Measurements from ENCODE around the gene MYO10.
"Not testable (repeated sequence)": the region's sequence is repeated elsewhere in the genome, so short reads cannot be mapped to it uniquely, and the experiment has no call there.

Gene MYO10

DNA sequence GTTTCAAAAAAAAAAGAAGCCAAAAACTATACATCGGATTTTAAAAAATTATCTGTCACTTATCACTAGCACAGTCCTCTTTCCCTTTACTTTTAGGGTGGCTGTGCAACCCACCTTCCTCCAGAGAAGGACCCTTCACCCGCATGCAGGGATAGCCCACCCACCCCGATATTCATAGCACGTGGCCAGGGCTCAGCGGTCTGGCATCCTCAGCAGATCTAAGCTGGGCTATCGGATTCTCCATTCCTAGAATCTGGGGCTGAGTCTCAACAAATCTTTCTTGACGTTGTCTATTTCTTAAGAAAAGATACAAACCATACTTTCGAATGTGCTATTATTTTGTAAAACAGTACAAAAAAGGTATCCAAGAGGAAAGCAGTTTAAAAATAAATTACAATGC is 70.9 kb downstream of the MYO10 start:
- DNase-seq (ENCODE audit: extremely low read depth in 1 of 2, low read depth in 1 of 2): no peak

DNA sequence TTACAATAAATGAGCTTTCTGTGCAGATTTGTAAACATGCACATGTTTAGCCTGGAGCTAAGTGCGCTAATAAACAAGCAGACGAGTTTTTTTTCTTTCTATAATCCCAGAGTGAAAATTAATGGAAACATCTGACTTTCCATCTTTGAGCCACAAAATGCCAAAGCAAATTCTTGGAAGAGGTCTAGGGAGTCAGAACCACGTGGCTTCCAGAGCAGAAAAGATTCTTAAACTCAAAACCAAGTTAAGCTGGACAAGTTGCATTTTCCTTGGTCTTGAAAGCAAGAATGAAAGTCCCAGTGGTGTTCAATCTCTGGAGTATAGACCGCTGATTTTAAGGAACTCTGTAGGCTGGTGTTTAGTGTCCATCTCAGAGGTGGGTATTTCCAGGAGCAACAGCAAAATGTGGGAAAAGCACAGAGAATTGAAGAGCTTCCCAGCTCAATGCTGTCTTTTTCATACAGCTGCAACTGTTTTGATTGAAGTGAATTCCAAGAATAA is 71.4 kb downstream of the MYO10 start:
- no peak for DNase-seq (ENCODE audit: extremely low read depth in 1 of 2, low read depth in 1 of 2)

DNA sequence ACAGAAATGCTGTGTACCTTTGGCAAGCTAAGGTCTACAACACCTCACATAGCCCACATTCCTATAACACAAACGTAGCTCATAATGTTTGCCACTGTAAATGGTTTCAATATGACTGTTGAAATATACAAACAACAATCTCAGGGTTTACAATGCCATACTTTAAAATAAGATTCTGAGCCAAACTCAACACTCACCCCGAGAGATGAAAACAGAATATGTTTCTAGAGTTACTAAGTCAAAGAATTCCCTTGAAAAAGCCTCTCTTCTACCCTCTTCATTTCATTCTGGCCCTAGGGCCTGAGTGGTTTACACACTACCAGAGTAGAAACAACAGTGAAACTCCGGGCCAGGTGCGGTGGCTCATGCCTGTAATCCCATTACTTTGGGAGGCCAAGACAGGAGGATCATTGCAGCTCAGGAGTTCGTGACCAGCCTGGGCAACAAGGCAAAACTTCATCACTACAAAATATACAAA is 72.6 kb downstream of the MYO10 start:
- no peak for DNase-seq (ENCODE audit: extremely low read depth in 1 of 2, low read depth in 1 of 2)

DNA sequence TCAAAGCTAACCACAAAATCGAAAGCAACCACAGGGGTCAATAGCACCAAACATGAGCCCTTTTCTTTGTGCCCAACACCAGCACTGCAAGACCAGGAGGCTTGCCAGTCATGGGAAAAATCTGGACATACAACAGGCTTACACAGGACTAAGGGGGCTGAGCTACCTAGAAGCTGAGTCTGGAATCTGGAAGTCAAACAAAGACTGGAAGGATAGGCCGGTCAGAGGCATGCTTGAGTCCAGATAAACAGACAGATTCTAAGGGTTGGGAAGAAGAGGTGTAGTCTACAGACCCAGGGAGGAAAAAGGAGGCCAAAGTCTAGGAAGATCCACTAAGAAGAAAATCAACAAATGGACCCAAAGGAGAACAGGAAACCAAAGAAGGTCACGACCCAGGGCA is 73.3 kb downstream of the MYO10 start:
- no peak for DNase-seq (ENCODE audit: extremely low read depth in 1 of 2, low read depth in 1 of 2)

DNA sequence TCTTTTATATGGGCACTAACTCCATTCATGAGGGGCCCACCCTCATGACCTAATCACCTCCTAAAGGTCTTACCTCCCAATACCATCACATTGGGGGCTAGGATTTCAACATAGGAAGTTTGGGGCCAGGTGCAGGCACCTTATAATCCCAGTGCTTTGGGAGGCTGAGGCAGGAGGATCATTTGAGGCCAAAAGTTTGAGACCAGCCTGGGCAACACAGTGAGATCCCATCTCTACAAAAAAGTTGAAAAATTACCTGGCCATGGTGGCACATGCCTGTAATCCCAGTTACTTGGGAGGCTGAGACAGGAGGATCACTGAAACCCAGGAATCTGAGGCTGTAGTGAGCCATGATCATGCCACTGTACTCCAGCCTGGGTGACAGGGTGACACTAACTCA is 76.7 kb downstream of the MYO10 start:
- no peak for DNase-seq (ENCODE audit: extremely low read depth in 1 of 2, low read depth in 1 of 2)

DNA sequence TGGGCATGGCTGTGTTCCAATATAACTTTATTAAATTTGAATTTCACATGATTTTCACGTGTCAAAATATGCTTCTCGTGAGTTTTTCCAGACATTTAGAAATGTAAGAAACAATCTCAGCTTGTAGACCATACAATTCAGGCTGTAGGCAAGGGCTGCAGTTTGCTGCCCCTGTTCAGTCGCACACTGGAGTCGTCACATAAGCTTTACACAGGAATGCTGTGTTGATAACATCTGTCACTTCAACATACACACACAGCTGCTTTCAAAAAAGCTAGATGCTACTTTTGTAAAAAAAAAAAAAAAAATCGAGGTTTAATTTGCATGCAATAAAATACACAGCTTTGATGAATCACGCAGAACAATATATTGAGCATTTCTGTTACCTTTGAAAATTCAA is 77.9 kb downstream of the MYO10 start:
- DNase-seq (ENCODE audit: extremely low read depth in 1 of 2, low read depth in 1 of 2): no peak

DNA sequence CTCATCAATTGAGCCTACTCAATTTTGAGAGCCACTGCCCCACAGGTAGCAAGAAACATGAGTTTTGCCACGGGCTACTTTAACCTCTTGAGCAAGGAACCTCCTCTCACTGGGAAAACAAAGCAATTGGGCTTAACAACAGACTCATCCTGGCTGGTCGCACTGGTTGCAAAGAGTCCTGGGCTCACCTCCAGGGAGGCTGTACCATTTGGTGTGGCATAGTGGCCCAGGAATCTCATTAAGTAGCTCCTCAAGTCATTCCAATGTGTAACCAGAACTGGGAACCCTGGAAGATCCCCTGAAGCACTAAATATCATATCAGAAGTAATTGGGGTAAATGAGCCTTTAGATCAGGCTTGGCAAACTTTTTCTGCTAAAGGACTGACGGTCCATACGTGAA is 78.5 kb downstream of the MYO10 start:
- no peak for DNase-seq (ENCODE audit: extremely low read depth in 1 of 2, low read depth in 1 of 2)

DNA sequence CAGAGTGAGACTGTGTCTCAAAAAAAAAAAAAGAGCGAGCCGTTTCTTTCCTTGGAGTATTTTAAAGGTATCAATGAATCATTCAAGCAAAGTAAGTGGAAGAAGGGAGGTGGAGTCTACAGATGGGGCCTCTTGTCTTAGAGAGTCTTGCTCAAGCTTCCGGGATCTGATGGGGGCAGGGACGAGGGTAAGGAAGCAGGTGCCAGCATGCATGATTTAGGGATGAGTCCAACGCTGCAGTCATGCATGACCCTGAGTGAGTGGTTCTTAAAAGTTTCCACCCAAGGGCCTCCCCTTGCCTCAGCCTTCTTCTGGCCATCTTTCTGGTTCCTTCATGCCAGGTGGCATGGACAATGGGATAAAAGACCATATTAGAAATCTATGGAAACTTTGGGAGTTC is 79.6 kb downstream of the MYO10 start:
- no peak for DNase-seq (ENCODE audit: extremely low read depth in 1 of 2, low read depth in 1 of 2)

DNA sequence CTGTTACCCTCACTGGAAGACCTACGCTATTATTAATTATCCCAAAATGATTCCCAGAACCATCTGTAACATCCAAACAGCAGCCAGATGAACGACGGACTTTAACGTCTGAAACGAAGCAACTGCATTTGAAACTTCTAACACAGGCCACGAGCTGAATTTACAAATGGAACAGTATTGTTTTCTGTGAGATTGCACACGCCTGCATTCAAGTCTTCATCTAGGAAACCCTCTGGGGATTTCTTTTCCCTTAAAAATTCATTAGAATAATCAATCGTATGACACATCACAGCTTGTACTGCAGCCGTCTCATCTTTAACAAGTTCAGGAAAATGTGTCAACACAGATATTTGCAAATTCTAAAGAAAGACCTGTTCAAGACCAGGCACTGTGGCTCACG is 80.2 kb downstream of the MYO10 start:
- no peak for DNase-seq (ENCODE audit: extremely low read depth in 1 of 2, low read depth in 1 of 2)

DNA sequence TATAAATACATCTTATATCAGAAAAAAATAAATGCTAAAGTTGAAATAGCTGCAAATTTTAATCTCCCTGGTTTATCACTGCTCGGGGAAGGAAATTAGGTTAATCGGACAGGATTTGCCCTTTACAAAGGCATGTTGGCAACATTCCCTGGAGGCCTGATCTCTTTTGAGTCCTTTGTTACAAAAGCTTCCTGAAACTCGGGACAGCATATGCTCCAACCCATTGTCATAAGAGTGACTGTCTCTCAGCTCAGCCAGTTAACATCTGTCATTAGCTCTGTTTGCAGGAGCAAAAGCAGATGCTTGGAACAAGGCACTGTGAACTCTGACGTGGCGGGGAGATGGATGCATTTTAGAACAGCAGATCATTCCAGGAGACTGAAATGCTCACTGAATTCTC is 80.6 kb downstream of the MYO10 start:
- no peak for DNase-seq (ENCODE audit: extremely low read depth in 1 of 2, low read depth in 1 of 2)

DNA sequence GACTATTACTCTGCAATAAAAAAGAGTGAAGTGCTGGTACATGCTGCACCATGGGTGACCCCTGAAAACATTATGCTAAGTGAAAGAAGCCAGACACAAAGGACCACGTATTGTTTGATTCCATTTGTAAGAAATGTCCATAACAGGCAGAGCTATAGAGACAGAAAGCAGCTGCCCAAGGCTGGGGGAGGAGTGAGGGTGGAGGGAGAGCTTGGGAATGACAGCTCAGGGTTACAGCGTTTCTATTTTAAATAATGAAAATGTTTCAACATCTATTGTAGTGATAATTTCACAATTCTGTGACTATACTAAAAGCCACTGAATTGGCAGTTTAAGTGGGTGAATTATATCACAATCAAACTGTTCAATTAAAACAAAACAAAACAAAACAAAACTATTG is 81.7 kb downstream of the MYO10 start:
- no peak for DNase-seq (ENCODE audit: extremely low read depth in 1 of 2, low read depth in 1 of 2)

DNA sequence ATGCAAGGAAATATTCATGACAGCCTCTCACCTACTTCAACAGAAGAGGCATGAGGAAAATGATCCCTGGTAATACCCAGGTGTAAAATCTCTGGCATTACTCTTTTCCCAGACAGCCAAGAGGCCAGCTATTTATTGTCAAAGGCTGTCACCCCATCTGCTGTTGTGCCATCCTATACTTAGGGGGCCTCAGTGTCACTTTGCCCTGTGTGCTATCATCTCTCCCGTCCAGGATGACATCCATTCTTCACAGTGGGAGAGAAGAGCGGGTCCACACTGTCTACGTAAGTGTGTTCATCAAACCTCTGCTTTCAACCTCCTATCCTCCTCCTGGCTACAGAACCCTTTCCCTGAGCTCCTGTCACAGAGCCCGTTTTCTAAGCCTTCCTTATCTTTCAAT is 82.6 kb downstream of the MYO10 start:
- DNase-seq (ENCODE audit: extremely low read depth in 1 of 2, low read depth in 1 of 2): no peak

DNA sequence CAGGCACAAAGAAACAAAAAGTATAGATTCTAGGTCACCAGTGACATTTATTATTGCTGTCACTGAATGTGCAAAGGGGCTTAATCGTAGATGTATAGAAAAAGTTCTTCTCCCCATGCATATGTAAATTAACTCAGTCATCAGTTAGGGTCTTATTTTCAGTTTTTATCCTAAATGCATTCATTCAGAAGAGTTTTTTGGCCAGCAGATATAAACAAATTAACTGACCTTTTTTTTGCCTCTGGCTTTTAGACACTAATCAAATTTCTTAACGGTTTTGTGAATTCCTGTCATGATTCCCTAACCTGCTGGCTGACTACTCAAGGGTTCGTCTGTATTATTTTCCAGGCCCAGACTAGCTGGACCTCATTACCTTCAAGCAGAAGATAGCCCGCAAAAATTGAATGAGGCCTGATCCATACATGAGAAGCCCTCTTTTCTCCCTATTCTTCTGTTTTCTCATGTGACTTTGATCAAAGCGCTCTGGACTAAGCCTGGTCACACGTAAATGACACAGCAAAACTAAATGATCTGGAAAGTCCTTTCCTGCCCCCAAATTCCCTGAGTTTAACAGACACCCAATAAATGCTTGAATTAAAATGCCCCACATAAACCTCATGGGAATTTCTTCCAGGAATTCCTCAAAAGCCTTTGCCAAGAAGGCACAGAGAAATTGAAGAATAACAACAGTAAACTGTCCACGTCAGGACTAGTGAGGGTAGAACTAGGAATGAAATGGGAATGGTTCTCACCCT is 83.7 kb downstream of the MYO10 start:
- no peak for DNase-seq (ENCODE audit: extremely low read depth in 1 of 2, low read depth in 1 of 2)

DNA sequence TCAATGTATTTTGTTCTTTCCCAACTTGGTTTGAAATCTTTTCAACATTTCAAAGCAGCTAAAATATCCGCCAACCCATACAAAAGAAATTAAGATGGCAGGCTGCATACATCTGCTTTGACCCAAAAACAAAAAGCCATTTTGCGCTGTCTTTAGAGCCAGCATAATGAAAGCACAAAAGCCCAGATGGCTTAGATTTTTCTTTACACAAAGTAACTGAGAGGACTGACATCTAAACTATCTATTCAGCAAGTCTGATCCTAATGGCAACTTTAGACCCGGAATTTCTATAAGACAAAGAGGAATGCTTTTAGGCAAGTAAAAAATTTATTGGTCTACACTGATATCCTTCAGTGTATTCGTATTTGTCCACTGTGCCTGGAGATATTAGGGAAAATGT is 86.3 kb downstream of the MYO10 start:
- no peak for DNase-seq (ENCODE audit: extremely low read depth in 1 of 2, low read depth in 1 of 2)

DNA sequence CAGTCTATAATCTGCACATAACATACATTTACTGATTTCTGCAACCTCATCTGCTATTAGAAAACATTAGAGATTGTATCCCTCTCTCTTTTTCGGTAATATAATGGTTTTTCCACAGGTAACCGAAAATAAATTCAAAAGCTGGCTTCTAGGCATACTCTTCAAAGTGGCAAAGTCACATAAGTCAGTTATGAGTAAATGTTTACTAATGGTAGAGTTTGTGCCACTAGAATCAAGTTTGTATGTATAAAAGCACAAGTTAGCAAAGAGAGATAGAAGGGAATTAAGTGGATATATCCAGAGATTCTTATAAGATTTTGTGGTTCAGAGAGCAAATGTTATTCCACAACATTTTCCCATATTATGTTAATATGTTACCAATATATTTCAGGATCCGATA is 86.9 kb downstream of the MYO10 start:
- no peak for DNase-seq (ENCODE audit: extremely low read depth in 1 of 2, low read depth in 1 of 2)

DNA sequence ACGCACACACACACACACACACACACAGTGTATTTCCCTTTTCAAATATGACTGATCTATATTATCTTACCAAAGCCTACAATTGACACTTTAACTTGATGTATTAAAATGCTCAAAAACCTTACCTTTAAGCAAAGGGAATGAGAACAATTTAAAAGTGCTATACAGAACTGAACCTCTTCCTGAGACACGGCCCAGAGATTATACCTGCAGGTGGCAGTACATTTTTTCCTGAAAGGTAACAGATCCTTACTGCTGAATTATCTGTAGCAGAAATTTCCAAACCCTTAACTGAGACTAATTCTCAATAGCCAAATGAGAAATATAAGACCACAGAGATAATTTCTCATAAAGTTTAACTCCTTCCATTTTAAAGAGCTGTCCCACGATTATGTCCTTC is 91.1 kb downstream of the MYO10 start:
- no peak for DNase-seq (ENCODE audit: extremely low read depth in 1 of 2, low read depth in 1 of 2)

DNA sequence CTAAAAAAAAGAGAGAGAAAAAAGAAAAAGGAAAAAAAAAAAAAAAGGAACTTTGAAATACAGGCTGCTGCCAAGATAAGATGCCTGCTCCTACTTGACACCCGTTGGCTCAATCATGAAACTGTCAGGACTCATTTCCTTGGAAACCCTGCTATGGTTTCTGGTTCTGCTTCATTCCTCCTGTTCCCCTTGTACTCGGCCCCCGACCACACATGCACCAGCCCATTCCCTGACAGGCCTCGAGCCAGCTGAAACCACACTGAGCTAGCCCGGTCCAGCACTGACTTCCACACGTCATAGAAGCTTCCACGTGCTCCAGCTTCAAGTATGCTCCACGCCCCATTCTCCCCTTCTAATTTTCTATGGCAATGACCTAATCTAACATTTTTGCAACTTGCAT is 93.2 kb downstream of the MYO10 start:
- DNase-seq (ENCODE audit: extremely low read depth in 1 of 2, low read depth in 1 of 2): no peak

DNA sequence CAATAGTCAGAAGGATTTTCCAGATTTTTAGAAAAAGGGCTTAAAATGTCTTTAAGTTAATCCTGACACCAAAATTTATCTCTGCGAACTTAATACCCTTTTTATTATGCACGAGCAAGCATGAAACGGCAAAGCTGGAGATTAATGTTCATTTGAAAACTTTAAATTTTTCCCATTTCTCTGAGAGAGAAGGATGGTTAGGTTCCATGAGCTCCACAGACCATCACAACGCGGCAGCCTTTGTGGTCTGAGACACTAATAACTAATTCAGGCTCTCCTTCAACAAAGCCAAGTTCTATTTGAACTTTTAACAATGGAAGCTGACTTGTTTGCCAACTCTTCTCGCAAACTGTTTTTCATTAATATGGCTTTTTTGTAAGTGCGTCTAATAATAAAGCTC is 94.7 kb downstream of the MYO10 start:
- DNase-seq (ENCODE audit: extremely low read depth in 1 of 2, low read depth in 1 of 2): no peak

DNA sequence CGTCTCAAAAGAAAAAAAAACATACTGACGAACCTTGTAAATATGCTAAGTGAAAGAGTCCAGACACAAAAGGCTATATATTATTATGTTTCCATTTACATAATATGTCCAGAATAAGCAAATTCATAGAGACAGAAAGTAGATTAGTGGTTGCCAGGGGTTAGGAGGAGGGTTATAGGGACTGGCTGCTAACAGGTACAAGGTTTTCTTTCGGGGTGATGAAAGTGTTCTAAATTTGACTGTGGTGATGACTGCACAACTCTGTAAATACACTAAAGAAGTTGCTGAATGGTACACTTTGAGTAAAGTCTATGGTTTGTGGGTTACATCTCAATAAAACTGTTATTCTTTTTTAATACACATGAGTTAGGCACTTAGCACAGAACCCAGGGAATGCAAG is 98.8 kb downstream of the MYO10 start:
- no peak for DNase-seq (ENCODE audit: extremely low read depth in 1 of 2, low read depth in 1 of 2)

DNA sequence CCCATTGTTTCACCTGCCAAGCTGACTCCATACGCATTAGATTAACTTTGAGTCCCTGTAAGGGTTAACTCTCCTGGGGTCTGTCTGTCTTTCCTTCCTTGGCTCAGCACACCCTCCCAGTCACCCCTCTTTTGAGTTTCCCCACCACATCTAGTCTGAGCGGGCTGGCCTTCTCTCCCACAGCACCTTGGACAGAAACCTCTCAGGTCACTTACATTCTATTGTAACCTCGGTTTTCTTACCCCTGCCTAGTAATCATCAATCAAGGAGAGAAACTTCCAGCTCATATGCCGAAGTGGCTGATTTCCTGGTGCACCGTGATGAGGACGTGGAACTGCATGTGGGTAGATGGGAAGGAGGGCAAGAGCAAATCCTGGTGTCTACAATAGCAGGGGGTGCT is 102.1 kb downstream of the MYO10 start:
- no peak for DNase-seq (ENCODE audit: extremely low read depth in 1 of 2, low read depth in 1 of 2)

DNA sequence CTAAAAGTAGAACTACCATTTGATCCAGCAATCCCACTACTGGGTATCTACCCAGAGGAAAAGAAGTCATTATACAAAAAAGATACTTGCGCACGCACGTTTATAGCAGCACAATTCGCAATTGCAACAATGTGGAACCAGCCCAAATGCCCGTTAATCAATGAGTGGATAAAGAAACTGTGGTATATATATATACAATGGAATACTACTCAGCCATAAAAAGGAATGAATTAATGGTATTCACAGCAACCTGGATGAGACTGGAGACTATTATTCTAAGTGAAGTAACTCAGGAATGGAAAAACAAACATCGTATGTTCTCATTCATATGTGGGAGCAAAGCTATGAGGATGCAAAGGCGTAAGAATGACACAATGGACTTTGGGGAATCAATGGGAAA is 104.8 kb downstream of the MYO10 start:
- not testable (repeated sequence) for DNase-seq (ENCODE audit: extremely low read depth in 1 of 2, low read depth in 1 of 2)

DNA sequence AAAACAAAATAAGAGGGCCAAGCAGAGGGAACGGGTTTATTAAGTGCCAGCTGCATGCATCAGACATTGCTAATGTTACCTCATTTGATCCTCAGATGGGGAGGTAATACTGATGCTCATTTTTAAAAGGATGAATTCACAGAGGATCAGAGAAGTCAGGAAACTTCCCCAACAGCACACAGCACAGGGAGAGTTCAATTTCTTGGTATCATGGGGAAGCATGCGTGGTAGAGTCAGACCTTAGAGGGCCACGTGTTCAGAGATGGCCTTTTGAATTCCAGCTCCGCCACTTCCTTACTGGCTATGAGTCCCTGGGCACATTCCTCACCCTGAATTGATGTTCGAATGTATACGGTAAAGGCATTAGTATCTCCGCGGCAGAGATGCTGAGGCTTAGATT is 108.3 kb downstream of the MYO10 start:
- DNase-seq (ENCODE audit: extremely low read depth in 1 of 2, low read depth in 1 of 2): no peak
